GM23338 (cell line): Measurements from ENCODE around the gene TRIM24. TPM values are rescaled to one million over a fixed set of nuclear protein-coding genes. Genes with fewer than 3 reads are reported as not detected.

Source experiments
- ATAC-seq: fragments of 200-7000 bp; cut with Tn5 transposase; 3 replicates; pipeline ENCODE4 v1.9.1; 2020
- DNase-seq: peaks from one replicate; pipeline ENCODE4 v3.0.0-alpha.2; 2015; ENCODE audit warnings: low spot score
- H2AFZ ChIP-seq: fragments of 200-600 bp; sonication (generic); 2 replicates; pipeline ENCODE4 v1.8.0; 2016; ENCODE audit warnings: antibody characterized with exemption, mild to moderate bottlenecking, moderate library complexity
- H3F3A ChIP-seq: fragments of 200-600 bp; sonication (generic); replicated peaks from 2 replicates; pipeline ENCODE4 v1.8.0; 2017; ENCODE audit warnings: antibody characterized with exemption, mixed run types, low read depth
- H3K27ac ChIP-seq: fragments of 200-600 bp; sonication (generic); 2 replicates; pipeline ENCODE4 v1.6.1; 2016; ENCODE audit warnings: low read depth
- H3K27me3 ChIP-seq: fragments of 200-600 bp; sonication (generic); 2 replicates; pipeline ENCODE4 v1.8.0; 2016; ENCODE audit warnings: mild to moderate bottlenecking, mixed run types, moderate library complexity; ENCODE audit not compliant: insufficient read depth
- H3K36me3 ChIP-seq: fragments of 200-600 bp; sonication (generic); 2 replicates; pipeline ENCODE4 v1.8.0; 2016; ENCODE audit warnings: mild to moderate bottlenecking; ENCODE audit not compliant: insufficient read depth
- H3K4me1 ChIP-seq: fragments of 200-600 bp; sonication (generic); 2 replicates; pipeline ENCODE4 v1.8.0; 2016; ENCODE audit warnings: mild to moderate bottlenecking, moderate library complexity; ENCODE audit not compliant: insufficient read depth
- H3K4me2 ChIP-seq: fragments of 200-600 bp; sonication (generic); 2 replicates; pipeline ENCODE4 v1.7.1; 2017; ENCODE audit warnings: mixed run types
- H3K4me3 ChIP-seq: fragments of 200-600 bp; sonication (generic); 2 replicates; pipeline ENCODE4 v1.6.1; 2016; ENCODE audit warnings: mixed run types
- H3K79me2 ChIP-seq: fragments of 200-600 bp; sonication (generic); replicated peaks from 2 replicates; pipeline ENCODE4 v1.8.0; 2017; ENCODE audit warnings: mild to moderate bottlenecking; ENCODE audit not compliant: insufficient read depth
- H3K9me2 ChIP-seq: fragments of 200-600 bp; sonication (generic); 2 replicates; pipeline ENCODE4 v1.8.0; 2017; ENCODE audit not compliant: insufficient read depth
- H4K20me1 ChIP-seq: fragments of 200-600 bp; sonication (generic); replicated peaks from 2 replicates; pipeline ENCODE4 v1.8.0; 2017; ENCODE audit warnings: mild to moderate bottlenecking; ENCODE audit not compliant: insufficient read depth
- H3K27ac Mint-ChIP-seq: 2 replicates; pipeline ENCODE4 v1.8.0; 2020; ENCODE audit warnings: inconsistent platforms, mild to moderate bottlenecking, moderate library complexity, mixed read lengths
- H3K27me3 Mint-ChIP-seq: 3 replicates; pipeline ENCODE4 v1.8.0; 2022; ENCODE audit warnings: low read depth, mild to moderate bottlenecking, moderate library complexity, mixed read lengths, inconsistent platforms; ENCODE audit not compliant: insufficient read depth, poor library complexity
- H3K36me3 Mint-ChIP-seq: 3 replicates; pipeline ENCODE4 v1.8.0; 2021; ENCODE audit warnings: low read depth, mild to moderate bottlenecking, inconsistent platforms, moderate library complexity, mixed read lengths
- H3K4me1 Mint-ChIP-seq: 3 replicates; pipeline ENCODE4 v1.8.0; 2020; ENCODE audit warnings: mild to moderate bottlenecking, inconsistent platforms, mixed read lengths
- H3K4me3 Mint-ChIP-seq: 3 replicates; pipeline ENCODE4 v1.8.0; 2021; ENCODE audit warnings: moderate library complexity, mild to moderate bottlenecking, inconsistent platforms, mixed read lengths
- H3K9me3 Mint-ChIP-seq: 3 replicates; pipeline ENCODE4 v1.8.0; 2020; ENCODE audit warnings: moderate library complexity, mild to moderate bottlenecking, inconsistent platforms, mixed read lengths
- CREB1 ChIP-seq: fragments of 250-450 bp; sonication (Bioruptor Pico); IDR thresholded peaks from 2 replicates; pipeline ENCODE4 v1.5.0; 2020; ENCODE audit warnings: low read depth, mild to moderate bottlenecking, moderate library complexity
- CTCF ChIP-seq, 2 experiments: fragments of 200-600 bp in 1 of 2; sonication (generic) in 1 of 2; conservative IDR thresholded peaks; 2 replicates each; pipeline versions ENCODE4 v1.5.1 to v1.6.1; 2016 to 2017; ENCODE audit warnings: antibody characterized with exemption in 2 of 2, low read depth in 2 of 2, mild to moderate bottlenecking in 2 of 2, moderate library complexity in 1 of 2
- EZH2phosphoT487 ChIP-seq: fragments of 200-600 bp; sonication (generic); IDR thresholded peaks from one replicate; pipeline ENCODE4 v1.8.1; 2018; ENCODE audit warnings: antibody characterized with exemption; ENCODE audit not compliant: unreplicated experiment
- POLR2AphosphoS5 ChIP-seq: IDR thresholded peaks from 2 replicates; pipeline ENCODE4 v1.6.1; 2016; ENCODE audit warnings: antibody characterized with exemption, low read depth
- REST ChIP-seq: IDR thresholded peaks from one replicate; pipeline ENCODE4 v1.6.1; 2018; ENCODE audit warnings: antibody characterized with exemption; ENCODE audit not compliant: unreplicated experiment
- STAT1 ChIP-seq: IDR thresholded peaks from one replicate; pipeline ENCODE4 v1.6.1; 2016; ENCODE audit warnings: antibody characterized with exemption; ENCODE audit not compliant: unreplicated experiment
- ZNF114 ChIP-seq: fragments of 250-450 bp; sonication (Bioruptor Pico); IDR thresholded peaks from 2 replicates; pipeline ENCODE4 v1.5.0; 2020; ENCODE audit warnings: mild to moderate bottlenecking, moderate library complexity
- ZNF331 ChIP-seq: fragments of 250-450 bp; sonication (Bioruptor Pico); IDR thresholded peaks from 2 replicates; pipeline ENCODE4 v1.5.0; 2020; ENCODE audit warnings: low read depth, mild to moderate bottlenecking, moderate library complexity
- ZNF462 ChIP-seq: fragments of 250-450 bp; sonication (Bioruptor Pico); IDR thresholded peaks from 2 replicates; pipeline ENCODE4 v1.5.0; 2020; ENCODE audit warnings: mild to moderate bottlenecking, moderate library complexity
- polyA plus RNA-seq: library from polyadenylated mRNA; unstranded; fragments of >200 nt; fragmentation: Nextera tagmentation; extraction: Ambion mirVana; gene quantifications from 2 replicates; pipeline ENCODE4 v1.2.1, GENCODE V29; 2016
- total RNA-seq: library from RNA; depleted of rRNA; stranded (reverse); fragments of >200 nt; shearing (Covaris generic); gene quantifications from 2 replicates; pipeline ENCODE4 v1.2.3, GENCODE V29; 2014

The TRIM24 gene
- total and polyA plus RNA-seq, 2 experiments from 2014 or later = 67.0 to 120 TPM

GRCh38 chr7:138475377-138475776 lies 15.3 kb downstream of the TRIM24 start (continued):
- TF ChIP-seq POLR2AphosphoS5 (no peak), ZNF114 (CRISPR knock-in tag) (no peak), STAT1 (no peak), CREB1 (no peak), REST (no peak)

- H4K20me1 ChIP-seq = peaks cover 79% of the 10 kb centered on the region
- no peak for TF ChIP-seq CREB1
- no peak for TF ChIP-seq EZH2phosphoT487
- TF ChIP-seq ZNF462 = no peak
- no peak for TF ChIP-seq CTCF (conservative IDR thresholded peaks at IDR 0.05; ENCODE audit: low read depth in 2 of 2)
- TF ChIP-seq REST = no peak
- TF ChIP-seq ZNF331 (CRISPR knock-in tag) = no peak
- no peak for TF ChIP-seq STAT1
These were observed 17.1 kb downstream of the TRIM24 start for GRCh38 chr7:138477081-138477578.

More at GRCh38 chr7:138477081-138477578, 17.1 kb downstream of the TRIM24 start:
- no peak overlapping the region for H2AFZ ChIP-seq
- no peaks in the 10 kb centered on the region for H3K9me2 ChIP-seq
- peak overlapping the region; percentile 41 for H3K4me2 ChIP-seq
- Mint-ChIP-seq H3K27me3 (peaks cover 3% of the 10 kb centered on the region), H3K9me3 (no peaks in the 10 kb centered on the region; the same call in 2 of the 3 replicates), H3K27ac (no peak overlapping the region), H3K36me3 (peaks cover 10% of the 10 kb centered on the region; the same call in 2 of the 3 replicates), H3K4me3 (no peak overlapping the region), H3K4me1 (peaks cover 60% of the 10 kb centered on the region)
- no peaks in the 10 kb centered on the region for H3K36me3 ChIP-seq
- peak overlapping the region; percentile 77; the same call in 1 of the 2 replicates for H3K27ac ChIP-seq
- ATAC-seq (no peak), DNase-seq (no peak)
- H3K79me2 ChIP-seq = peaks cover 100% of the 10 kb centered on the region
- H3K4me3 ChIP-seq = no peak overlapping the region
- peaks cover 59% of the 10 kb centered on the region for H3K4me1 ChIP-seq
- no peaks in the 10 kb centered on the region for H3K27me3 ChIP-seq
- no peaks in the 10 kb centered on the region for H3F3A ChIP-seq
